DND-41 (cell line): Measurements from ENCODE around the gene TBX6.

ENCODE experiments used
- ATAC-seq: fragments of 200-7000 bp; cut with Tn5 transposase; 3 replicates; pipeline ENCODE4 v1.9.1; 2021; ENCODE audit warnings: low read depth; ENCODE audit not compliant: insufficient read depth
- DNase-seq: peaks from one replicate; pipeline ENCODE4 v3.0.0-alpha.2; 2020
- H2AFZ ChIP-seq: 2 replicates; pipeline ENCODE4 v1.6.0; 2012; ENCODE audit warnings: low read depth, low read length
- H3K27ac ChIP-seq: 2 replicates; pipeline ENCODE4 v1.5.1; 2012; ENCODE audit warnings: low read length, inconsistent platforms
- H3K27me3 ChIP-seq: fragments of 200-600 bp; sonication (generic); 2 replicates; pipeline ENCODE4 v1.6.0; 2012; ENCODE audit warnings: low read length, mild to moderate bottlenecking, inconsistent platforms; ENCODE audit not compliant: insufficient read depth, poor library complexity
- H3K36me3 ChIP-seq: 2 replicates; pipeline ENCODE4 v1.5.1; 2012; ENCODE audit warnings: low read length, inconsistent platforms; ENCODE audit not compliant: insufficient read depth
- H3K4me1 ChIP-seq: 2 replicates; pipeline ENCODE4 v1.5.1; 2012; ENCODE audit warnings: mild to moderate bottlenecking, low read length; ENCODE audit not compliant: insufficient read depth
- H3K4me2 ChIP-seq: 2 replicates; pipeline ENCODE4 v1.6.0; 2012; ENCODE audit warnings: mild to moderate bottlenecking, moderate library complexity, low read length, inconsistent platforms; ENCODE audit not compliant: insufficient read depth
- H3K4me3 ChIP-seq, 2 experiments: fragments of 200-600 bp in 1 of 2; shearing (Covaris generic) in 1 of 2; 2 replicates each; pipeline ENCODE4 v1.5.1; 2012 to 2016; ENCODE audit warnings: inconsistent platforms in 2 of 2, low read length in 2 of 2, mild to moderate bottlenecking in 2 of 2, low read depth in 1 of 2, moderate library complexity in 1 of 2
- H3K79me2 ChIP-seq: 2 replicates; pipeline ENCODE4 v1.6.0; 2012; ENCODE audit warnings: low read length, inconsistent platforms; ENCODE audit not compliant: insufficient read depth
- H3K9ac ChIP-seq: 2 replicates; pipeline ENCODE4 v1.6.0; 2012; ENCODE audit warnings: low read depth, mild to moderate bottlenecking, inconsistent platforms, low read length, moderate library complexity
- H3K9me3 ChIP-seq: 2 replicates; pipeline ENCODE4 v1.5.1; 2012; ENCODE audit warnings: low read length, moderate library complexity, mild to moderate bottlenecking, inconsistent platforms; ENCODE audit not compliant: insufficient read depth, severe bottlenecking
- H4K20me1 ChIP-seq: 2 replicates; pipeline ENCODE4 v1.6.0; 2012; ENCODE audit warnings: low read length; ENCODE audit not compliant: insufficient read depth
- EZH2 ChIP-seq: IDR thresholded peaks from 3 replicates; pipeline ENCODE4 v1.6.1; 2012; ENCODE audit warnings: borderline replicate concordance, low read depth, mild to moderate bottlenecking, moderate library complexity, low read length, inconsistent platforms; ENCODE audit not compliant: severe bottlenecking
- TF ChIP-seq, protein P1 (sequence below): IDR thresholded peaks from 2 replicates; pipeline ENCODE4 v1.5.1; 2012; ENCODE audit warnings: borderline replicate concordance, low read length, moderate library complexity, mild to moderate bottlenecking; ENCODE audit not compliant: poor library complexity, severe bottlenecking; ENCODE audit errors: extremely low read depth

The TBX6 gene

DNA sequence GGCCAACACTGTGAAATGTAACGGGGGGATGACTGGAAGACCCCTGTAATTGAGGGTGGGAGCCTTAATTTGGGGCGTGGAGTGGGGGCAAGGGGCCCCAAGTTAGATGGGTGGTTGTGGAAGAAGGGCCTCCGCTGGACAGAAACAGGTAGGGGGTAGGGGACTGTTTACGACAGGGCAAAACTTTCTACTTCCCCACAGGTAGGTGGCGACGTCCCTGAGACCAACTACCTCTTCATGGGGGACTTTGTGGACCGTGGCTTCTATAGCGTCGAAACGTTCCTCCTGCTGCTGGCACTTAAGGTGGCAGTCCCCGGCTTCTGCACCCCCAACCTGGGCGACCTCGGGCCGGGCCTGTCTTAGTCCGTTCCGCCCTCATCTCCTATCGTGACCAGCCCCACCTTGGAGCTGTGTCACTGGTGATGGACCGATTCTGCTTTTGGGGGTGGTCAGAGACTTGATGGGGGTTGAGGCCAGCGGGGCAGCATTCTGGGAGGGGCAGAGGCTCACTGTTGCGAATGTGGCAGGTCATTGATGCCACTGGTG, 9.1 kb downstream of the TBX6 start:
- H3K4me2 ChIP-seq: no peak overlapping the region
- H3K4me3 ChIP-seq: no peak overlapping the region

DNA sequence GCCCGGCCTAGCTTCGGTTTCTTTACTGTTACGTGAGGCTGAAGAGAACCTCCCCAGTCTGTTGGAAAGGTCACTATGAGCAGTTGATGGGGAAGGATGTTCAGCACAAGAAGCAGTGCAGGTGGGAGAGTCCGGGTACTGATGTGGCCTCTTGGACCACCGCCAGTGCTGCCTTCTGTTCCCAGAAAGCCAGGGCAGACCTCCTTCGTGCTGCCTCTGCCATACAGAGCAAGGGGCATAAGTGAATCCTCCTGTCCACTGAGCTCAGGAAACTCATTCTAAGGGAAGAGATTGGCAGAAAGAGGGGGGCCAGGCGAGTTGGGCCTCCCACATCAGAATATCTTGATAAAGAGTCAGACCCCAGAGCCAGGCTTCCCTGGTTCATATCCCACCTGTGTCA, 12.2 kb downstream of the TBX6 start:
- no peak for ATAC-seq
- peaks cover 57% of the 10 kb centered on the region for H3K79me2 ChIP-seq

More for the DNA sequence above, 9.1 kb downstream of the TBX6 start:
- Histone ChIP-seq H4K20me1 (peaks cover 39% of the 10 kb centered on the region), H3K9me3 (no peaks in the 10 kb centered on the region), H3K27me3 (no peaks in the 10 kb centered on the region), H2AFZ (no peak overlapping the region), H3K79me2 (peaks cover 33% of the 10 kb centered on the region), H3K4me1 (peaks cover 10% of the 10 kb centered on the region), H3K36me3 (peaks cover 74% of the 10 kb centered on the region), H3K9ac (no peak overlapping the region), H3K27ac (no peak overlapping the region)
- TF ChIP-seq, protein P1, sequence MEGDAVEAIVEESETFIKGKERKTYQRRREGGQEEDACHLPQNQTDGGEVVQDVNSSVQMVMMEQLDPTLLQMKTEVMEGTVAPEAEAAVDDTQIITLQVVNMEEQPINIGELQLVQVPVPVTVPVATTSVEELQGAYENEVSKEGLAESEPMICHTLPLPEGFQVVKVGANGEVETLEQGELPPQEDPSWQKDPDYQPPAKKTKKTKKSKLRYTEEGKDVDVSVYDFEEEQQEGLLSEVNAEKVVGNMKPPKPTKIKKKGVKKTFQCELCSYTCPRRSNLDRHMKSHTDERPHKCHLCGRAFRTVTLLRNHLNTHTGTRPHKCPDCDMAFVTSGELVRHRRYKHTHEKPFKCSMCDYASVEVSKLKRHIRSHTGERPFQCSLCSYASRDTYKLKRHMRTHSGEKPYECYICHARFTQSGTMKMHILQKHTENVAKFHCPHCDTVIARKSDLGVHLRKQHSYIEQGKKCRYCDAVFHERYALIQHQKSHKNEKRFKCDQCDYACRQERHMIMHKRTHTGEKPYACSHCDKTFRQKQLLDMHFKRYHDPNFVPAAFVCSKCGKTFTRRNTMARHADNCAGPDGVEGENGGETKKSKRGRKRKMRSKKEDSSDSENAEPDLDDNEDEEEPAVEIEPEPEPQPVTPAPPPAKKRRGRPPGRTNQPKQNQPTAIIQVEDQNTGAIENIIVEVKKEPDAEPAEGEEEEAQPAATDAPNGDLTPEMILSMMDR: peak; percentile 41
- TF ChIP-seq EZH2: no peak
- DNase-seq (no peak), ATAC-seq (no peak)

DNA sequence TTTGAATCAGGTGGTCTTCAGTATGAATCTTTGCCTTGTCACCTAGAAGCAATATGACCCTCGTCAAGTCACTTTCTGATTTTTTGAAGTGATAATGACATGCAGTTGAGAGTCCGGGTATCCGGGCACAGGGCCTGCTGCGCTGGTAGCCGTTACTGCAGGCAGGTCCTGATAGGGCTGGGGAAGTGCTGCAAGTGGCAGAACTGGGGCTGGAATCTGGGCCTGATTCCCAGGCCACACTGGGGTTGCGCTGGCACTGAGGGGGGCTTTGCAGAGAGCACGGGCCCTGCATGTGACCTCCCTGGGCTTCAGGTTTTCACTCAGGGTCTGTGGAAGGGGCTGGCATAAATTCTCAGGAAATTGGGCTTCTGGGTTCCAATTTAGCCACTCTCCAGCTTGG, 13.0 kb downstream of the TBX6 start:
- H3K9ac ChIP-seq: no peak overlapping the region
- H3K79me2 ChIP-seq: peaks cover 57% of the 10 kb centered on the region
- no peak for DNase-seq
- no peaks in the 10 kb centered on the region for H3K9me3 ChIP-seq
- H3K4me1 ChIP-seq: peaks cover 32% of the 10 kb centered on the region
- no peak overlapping the region for H3K4me3 ChIP-seq
- H3K36me3 ChIP-seq: peaks cover 67% of the 10 kb centered on the region
- no peak for ATAC-seq
- peaks cover 52% of the 10 kb centered on the region for H4K20me1 ChIP-seq
- H3K27ac ChIP-seq: no peak overlapping the region
- TF ChIP-seq, protein P1: no peak
- H3K4me2 ChIP-seq: no peak overlapping the region
- no peak overlapping the region for H2AFZ ChIP-seq
- no peaks in the 10 kb centered on the region for H3K27me3 ChIP-seq

More for the DNA sequence above, 12.2 kb downstream of the TBX6 start:
- no peak overlapping the region for H3K27ac ChIP-seq
- H3K9ac ChIP-seq: no peak overlapping the region
- TF ChIP-seq, protein P1: no peak
- TF ChIP-seq EZH2: no peak
- H3K4me2 ChIP-seq: no peak overlapping the region
- H3K4me1 ChIP-seq: peaks cover 32% of the 10 kb centered on the region
- peaks cover 52% of the 10 kb centered on the region for H4K20me1 ChIP-seq
- no peaks in the 10 kb centered on the region for H3K27me3 ChIP-seq
- H2AFZ ChIP-seq: no peak overlapping the region
- H3K9me3 ChIP-seq: no peaks in the 10 kb centered on the region
- no peak for DNase-seq
- peaks cover 74% of the 10 kb centered on the region for H3K36me3 ChIP-seq
- H3K4me3 ChIP-seq: no peak overlapping the region
